Lung microvascular endothelial cell (primary cell): Measurements from ENCODE around the gene RTN4. TPM values are rescaled to one million over a fixed set of nuclear protein-coding genes. Genes with fewer than 3 reads are reported as not detected.
A peak's percentile ranks its signal among the peaks of the same experiment; 100 is the strongest.
"Not testable (repeated sequence)": the region's sequence is repeated elsewhere in the genome, so short reads cannot be mapped to it uniquely, and the experiment has no call there.

ENCODE experiments used
- DNase-seq, 2 donors: peaks; one replicate each; pipeline versions ENCODE4 v3.0.0 to v3.0.0-alpha.2; 2010; ENCODE audit warnings: low read depth in 2 of 2
- total RNA-seq: library from RNA; depleted of rRNA; stranded (reverse); fragments of >200 nt; gene quantifications from 2 replicates; pipeline ENCODE4 v1.2.1, GENCODE V29; 2014

RTN4 gene
- total RNA-seq, 1 donor from 2014 or later: 84.5 TPM

- peak in 1 of 2 donors; percentile 30 for DNase-seq
Observed at GRCh38 chr2:55010915-55011314, 39.3 kb downstream of the RTN4 start.

GRCh38 chr2:55010149-55010591 lies 40.1 kb downstream of the RTN4 start:
- peak; percentile 29 to 62 for DNase-seq

- DNase-seq: no peak
Observed at GRCh38 chr2:55009277-55010060, 40.8 kb downstream of the RTN4 start.

GRCh38 chr2:55006306-55006705 lies 43.9 kb downstream of the RTN4 start:
- no peak for DNase-seq

GRCh38 chr2:55003706-55004639 lies 46.3 kb downstream of the RTN4 start:
- no peak for DNase-seq

GRCh38 chr2:55001716-55002115 lies 48.5 kb downstream of the RTN4 start:
- no peak for DNase-seq

- DNase-seq: no peak
Observed at GRCh38 chr2:55000341-55000740, 49.9 kb downstream of the RTN4 start.

GRCh38 chr2:54999182-54999581 lies 51.1 kb downstream of the RTN4 start:
- DNase-seq: peak; percentile 31 to 35

GRCh38 chr2:54997826-54998225 lies 52.4 kb downstream of the RTN4 start:
- no peak for DNase-seq

GRCh38 chr2:54995553-54995952 lies 54.7 kb downstream of the RTN4 start:
- no peak for DNase-seq

- not testable (repeated sequence) for DNase-seq
Observed at GRCh38 chr2:54990694-54991093, 59.6 kb downstream of the RTN4 start.

- DNase-seq: no peak
Observed at GRCh38 chr2:54988612-54989011, 61.6 kb downstream of the RTN4 start.

- DNase-seq: peak in 1 of 2 donors; percentile 47
Observed at GRCh38 chr2:54986264-54986663, 64.0 kb downstream of the RTN4 start.

GRCh38 chr2:54984476-54984875 lies 65.8 kb downstream of the RTN4 start:
- DNase-seq: no peak

- DNase-seq: peak in 1 of 2 donors; percentile 24
Observed at GRCh38 chr2:54983345-54984220, 66.7 kb downstream of the RTN4 start.

GRCh38 chr2:54981385-54981784 lies 68.9 kb downstream of the RTN4 start:
- no peak for DNase-seq

- no peak for DNase-seq
Observed at GRCh38 chr2:54979321-54980044, 70.8 kb downstream of the RTN4 start.

- DNase-seq: no peak
Observed at GRCh38 chr2:54977149-54977548, 73.1 kb downstream of the RTN4 start.

GRCh38 chr2:54975598-54976492 lies 74.4 kb downstream of the RTN4 start:
- DNase-seq: no peak

- DNase-seq: no peak
Observed at GRCh38 chr2:54975175-54975574, 75.1 kb downstream of the RTN4 start.
